ENCODE results near the gene BTF3L4. TPM values are rescaled to one million over a fixed set of nuclear protein-coding genes. Genes with fewer than 3 reads are reported as not detected.

The BTF3L4 gene
- total RNA-seq, 2 experiments from 2014 or later: 25.5 to 49.0 TPM

DNA sequence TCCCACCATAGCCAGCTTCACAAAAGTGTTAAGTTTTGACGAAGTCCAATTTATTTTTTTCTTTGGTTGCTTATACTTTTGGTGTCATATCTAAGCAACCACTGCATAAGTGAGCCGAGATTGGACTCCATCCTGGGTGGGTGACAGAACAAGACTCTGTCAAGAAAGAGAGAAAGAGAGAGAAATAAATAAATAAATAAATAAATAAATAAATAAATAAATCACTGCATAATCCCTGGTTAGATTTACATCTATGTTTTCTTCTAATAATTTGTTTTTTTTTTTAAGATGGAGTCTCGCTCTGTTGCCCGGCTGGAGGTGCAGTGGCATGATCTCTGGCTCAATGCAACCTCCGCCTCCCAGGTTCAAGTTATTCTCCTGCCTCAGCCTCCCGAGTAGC lies 67.5 kb downstream of the BTF3L4 start:
- Histone ChIP-seq H4K20me1 (ENCODE audit: insufficient read depth, low read length) (no peaks in the 10 kb centered on the region), H2AFZ (ENCODE audit: low read length) (no peak overlapping the region), H3K4me3 (ENCODE audit: low read depth, low read length, poor library complexity, severe bottlenecking) (no peak overlapping the region), H3K36me3 (ENCODE audit: insufficient read depth, low read length) (no peaks in the 10 kb centered on the region), H3K4me1 (ENCODE audit: insufficient read depth, low read length, poor library complexity, severe bottlenecking) (no peaks in the 10 kb centered on the region), H3K27ac (ENCODE audit: low read depth, low read length, poor library complexity, severe bottlenecking) (no peak overlapping the region), H3K9me3 (ENCODE audit: low read length) (no peaks in the 10 kb centered on the region), H3K4me2 (ENCODE audit: low read length) (no peak overlapping the region), H3K9me2 (ENCODE audit: insufficient read depth, low read length) (no peaks in the 10 kb centered on the region), H3K79me2 (ENCODE audit: insufficient read depth, low read depth, low read length) (no peaks in the 10 kb centered on the region)
- intact Hi-C loops (cut with micrococcal nuclease; ENCODE audit: unreplicated experiment): no loop called here
- ChIA-PET CTCF (ENCODE audit: unreplicated experiment) (no interaction called here), POLR2A (interaction anchor here (0.6 kb wide), 1 partner anchor 430 kb away, joined by 3 read pairs; no protein-coding TSS in a partner anchor)
- BruUV-seq (replicated peaks): no TSS peak
- DNase-seq (ENCODE audit: low spot score): no peak
- no peak for TF ChIP-seq CTCF (conservative IDR thresholded peaks at IDR 0.05; ENCODE audit: low read length)

GRCh38 chr1:52125736-52126359 lies 69.8 kb downstream of the BTF3L4 start:
- Histone ChIP-seq H3K4me3 (ENCODE audit: low read depth, low read length, poor library complexity, severe bottlenecking) (no peak overlapping the region), H4K20me1 (ENCODE audit: insufficient read depth, low read length) (no peaks in the 10 kb centered on the region), H3K9me3 (ENCODE audit: low read length) (no peaks in the 10 kb centered on the region), H3K36me3 (ENCODE audit: insufficient read depth, low read length) (no peaks in the 10 kb centered on the region), H2AFZ (ENCODE audit: low read length) (no peak overlapping the region), H3K9me2 (ENCODE audit: insufficient read depth, low read length) (no peaks in the 10 kb centered on the region), H3K79me2 (ENCODE audit: insufficient read depth, low read depth, low read length) (no peaks in the 10 kb centered on the region), H3K4me2 (ENCODE audit: low read length) (no peak overlapping the region), H3K4me1 (ENCODE audit: insufficient read depth, low read length, poor library complexity, severe bottlenecking) (no peaks in the 10 kb centered on the region), H3K27ac (ENCODE audit: low read depth, low read length, poor library complexity, severe bottlenecking) (no peak overlapping the region)
- TF ChIP-seq EZH2phosphoT487 (IDR thresholded peaks at IDR 0.05; ENCODE audit: borderline replicate concordance, low read depth, low read length) (no peak), CTCF (conservative IDR thresholded peaks at IDR 0.05; ENCODE audit: low read length) (no peak)
- no peak for DNase-seq (ENCODE audit: low spot score)
- no TSS peak for BruUV-seq (replicated peaks)
- intact Hi-C loops (cut with micrococcal nuclease; ENCODE audit: unreplicated experiment): loop anchor here (2.0 to 5.0 kb wide), 2 partner anchors 171 to 561 kb away; no protein-coding TSS in a partner anchor
- ChIA-PET POLR2A (no interaction called here), CTCF (ENCODE audit: unreplicated experiment) (no interaction called here)

All from OCI-LY7 (cell line).